Measurements from ENCODE around the gene LRRFIP1. TPM values are rescaled to one million over a fixed set of nuclear protein-coding genes. Genes with fewer than 3 reads are reported as not detected.

The LRRFIP1 gene
- total and polyA plus RNA-seq, 10 of the 15 experiments (the other 5 are each of a cell fraction or from before 2014, with no cell fraction given) = 36.2 to 120 (median 74.3) TPM

- TF ChIP-seq BHLHE40 (IDR thresholded peaks at IDR 0.05; ENCODE audit: borderline replicate concordance in 1 of 2, low read depth in 2 of 2, low read length in 1 of 2) (peak; percentile 84 to 85), ZBED1 (IDR thresholded peaks at IDR 0.05; ENCODE audit: borderline replicate concordance) (no peak), TCF7 (IDR thresholded peaks at IDR 0.05; ENCODE audit: borderline replicate concordance) (0 out of 2 replicates have a peak, but pooled peaks have one; percentile 20), SKIL (IDR thresholded peaks at IDR 0.05; ENCODE audit: low read depth, poor library complexity, severe bottlenecking) (no peak), ZNF687 (IDR thresholded peaks at IDR 0.05) (0 out of 2 replicates have a peak, but pooled peaks have one; percentile 33), RAD51 (IDR thresholded peaks at IDR 0.05) (peak; percentile 93), BCL11A (IDR thresholded peaks at IDR 0.05; ENCODE audit: low read depth, low read length) (no peak), RUNX3 (IDR thresholded peaks at IDR 0.05; ENCODE audit: low read length) (peak; percentile 66), NFYB (IDR thresholded peaks at IDR 0.05; ENCODE audit: insufficient read depth, low read depth, low read length) (peak; percentile 78), MYC (IDR thresholded peaks at IDR 0.05; ENCODE audit: insufficient read depth, insufficient read length, insufficient replicate concordance, low read length, severe bottlenecking) (no peak), SPI1 (IDR thresholded peaks at IDR 0.05; ENCODE audit: borderline replicate concordance, insufficient read depth, low read depth, low read length) (peak; percentile 57; the same call in 1 of the 2 replicates), ZNF217 (IDR thresholded peaks at IDR 0.05) (no peak), ZNF24 (IDR thresholded peaks at IDR 0.05) (0 out of 2 replicates have a peak, but pooled peaks have one; percentile 49), NR2C1 (IDR thresholded peaks at IDR 0.05) (no peak), PKNOX1 (IDR thresholded peaks at IDR 0.05) (peak; percentile 92), RELB (IDR thresholded peaks at IDR 0.05; ENCODE audit: low read depth) (peak; percentile 69; the same call in 1 of the 2 replicates), JUND (IDR thresholded peaks at IDR 0.05; ENCODE audit: low read depth, low read length) (no peak), MTA2 (IDR thresholded peaks at IDR 0.05; ENCODE audit: low read depth) (peak; percentile 90), IKZF2 (IDR thresholded peaks at IDR 0.05) (peak; percentile 53 to 65; a peak in 2 of 4 replicates)
Measured at GRCh38 chr2:237815637-237816036, 188.2 kb downstream of the LRRFIP1 start (continued).

Data from GM12878 (cell line).